ENCODE results near the gene DHCR24. TPM values are rescaled to one million over a fixed set of nuclear protein-coding genes. Genes with fewer than 3 reads are reported as not detected.

DHCR24 gene
- total RNA-seq, 1 experiment from 2014 or later = 121 TPM

- DNase-seq (ENCODE audit: low read depth) = no peak
Measured at GRCh38 chr1:54816130-54816529, 70.9 kb downstream of the DHCR24 start.

DNA sequence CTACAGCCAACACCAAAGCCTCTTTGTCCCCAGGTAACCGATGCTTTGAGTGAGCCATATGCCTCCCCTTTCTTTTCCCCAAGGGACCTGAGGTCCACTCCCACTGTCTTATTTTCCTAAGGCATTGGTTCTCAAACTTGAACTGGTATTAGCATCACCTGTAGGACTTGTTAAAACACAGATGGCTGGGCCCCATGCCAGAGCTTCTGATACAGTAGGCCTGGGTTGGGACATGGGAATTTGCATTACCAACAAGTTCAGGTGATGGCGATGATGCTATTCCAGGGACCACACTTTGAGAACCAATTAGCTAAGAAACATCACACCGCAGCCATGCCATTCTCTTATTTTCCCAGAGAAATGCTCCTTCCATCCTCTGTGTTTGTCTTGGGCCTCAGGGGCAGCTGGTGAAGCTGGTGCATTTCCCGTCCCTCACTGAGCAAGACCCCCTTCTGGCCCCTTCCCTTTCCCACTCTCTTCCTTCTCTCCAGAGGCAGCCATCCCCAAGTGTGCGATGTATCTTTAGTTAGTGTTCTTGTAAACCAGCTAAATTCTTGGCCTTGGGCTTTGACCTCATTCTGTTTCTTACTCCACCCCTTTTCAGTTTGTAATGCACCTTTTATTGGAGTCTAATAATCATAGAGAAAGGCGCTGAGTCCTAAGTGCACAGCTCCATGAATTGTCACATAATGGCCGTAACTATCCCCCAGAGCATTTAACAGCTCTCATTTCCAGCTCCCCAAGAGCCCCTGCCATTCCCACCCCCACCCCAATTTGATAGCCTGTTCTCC lies 71.7 kb downstream of the DHCR24 start:
- DNase-seq (ENCODE audit: low read depth) = no peak

DNA sequence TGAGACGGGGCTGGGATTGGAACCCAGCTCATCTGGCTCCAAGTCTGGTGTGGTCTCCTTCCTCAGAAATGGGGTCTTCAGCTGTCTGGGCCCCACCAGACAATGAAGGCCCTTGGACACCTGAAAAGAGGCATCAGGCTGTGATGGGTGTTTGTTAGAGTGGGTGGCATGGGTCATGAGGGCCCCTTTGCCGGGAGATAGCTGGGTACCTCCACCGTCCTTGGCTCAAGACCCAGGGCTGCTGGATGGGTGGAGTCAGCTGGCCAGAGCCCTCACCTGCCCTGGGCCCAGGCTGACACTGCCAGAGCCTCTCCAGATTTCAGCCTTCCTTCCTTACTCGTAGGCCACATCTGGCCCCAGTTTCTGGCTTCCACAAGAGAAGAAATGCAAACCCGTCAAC lies 72.4 kb downstream of the DHCR24 start:
- no peak for DNase-seq (ENCODE audit: low read depth)

DNA sequence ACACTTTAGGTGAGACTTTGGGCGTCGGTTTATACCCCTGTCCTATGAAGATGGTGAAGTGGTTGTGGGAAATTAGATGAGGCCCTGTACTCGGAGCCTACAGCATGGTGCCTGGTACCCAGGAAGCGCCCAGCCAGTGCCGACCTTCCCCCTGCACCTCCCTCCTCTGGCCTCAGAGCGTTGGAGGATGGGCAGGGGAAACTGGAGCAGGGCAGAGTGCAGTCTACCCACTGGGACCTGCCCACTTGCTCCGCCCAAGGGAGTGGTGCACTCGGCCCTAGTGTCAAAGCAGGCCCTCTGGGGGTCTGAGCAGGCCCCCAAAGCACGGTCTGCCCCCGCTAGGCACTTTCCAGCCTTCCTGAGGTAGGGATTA lies 72.9 kb downstream of the DHCR24 start:
- DNase-seq (ENCODE audit: low read depth) = no peak

GRCh38 chr1:54813485-54814125 lies 73.4 kb downstream of the DHCR24 start:
- no peak for DNase-seq (ENCODE audit: low read depth)

GRCh38 chr1:54812801-54813484 lies 74.1 kb downstream of the DHCR24 start:
- DNase-seq (ENCODE audit: low read depth) = no peak

GRCh38 chr1:54811739-54812655 lies 75.0 kb downstream of the DHCR24 start:
- DNase-seq (ENCODE audit: low read depth) = no peak

- DNase-seq (ENCODE audit: low read depth) = no peak
Measured at GRCh38 chr1:54811066-54811465, 75.9 kb downstream of the DHCR24 start.

GRCh38 chr1:54810153-54810942 lies 76.6 kb downstream of the DHCR24 start:
- peak; percentile 68 for DNase-seq (ENCODE audit: low read depth)

DNA sequence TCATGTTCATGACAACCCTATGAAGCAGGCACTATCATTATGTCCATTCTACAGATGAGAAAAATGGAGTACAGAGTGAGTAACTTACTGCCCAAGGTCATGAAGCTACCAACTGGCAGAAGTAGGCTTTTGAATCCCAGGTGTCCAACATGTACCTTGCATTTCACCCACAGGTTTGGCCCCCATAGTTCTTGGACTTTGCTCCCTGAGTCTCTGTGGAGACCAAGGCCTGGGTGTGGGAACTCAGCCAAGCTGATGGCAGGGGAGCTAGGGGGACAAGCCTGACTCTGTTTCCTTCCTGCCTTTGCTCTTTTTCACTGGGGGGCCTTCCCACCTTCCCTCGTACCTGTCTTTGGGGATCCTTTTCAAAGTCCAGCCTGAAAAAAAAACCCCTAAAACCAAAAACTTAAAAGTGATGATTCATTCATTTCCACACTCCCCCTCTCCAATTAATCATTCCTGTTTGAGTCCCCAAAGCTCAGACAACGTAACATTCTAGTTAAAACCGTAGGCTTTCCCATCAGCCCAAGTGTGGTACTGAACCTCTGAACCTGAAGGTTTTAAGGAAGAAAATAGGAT lies 77.4 kb downstream of the DHCR24 start:
- no peak for DNase-seq (ENCODE audit: low read depth)

GRCh38 chr1:54808443-54809207 lies 78.4 kb downstream of the DHCR24 start:
- DNase-seq (ENCODE audit: low read depth) = no peak

DNA sequence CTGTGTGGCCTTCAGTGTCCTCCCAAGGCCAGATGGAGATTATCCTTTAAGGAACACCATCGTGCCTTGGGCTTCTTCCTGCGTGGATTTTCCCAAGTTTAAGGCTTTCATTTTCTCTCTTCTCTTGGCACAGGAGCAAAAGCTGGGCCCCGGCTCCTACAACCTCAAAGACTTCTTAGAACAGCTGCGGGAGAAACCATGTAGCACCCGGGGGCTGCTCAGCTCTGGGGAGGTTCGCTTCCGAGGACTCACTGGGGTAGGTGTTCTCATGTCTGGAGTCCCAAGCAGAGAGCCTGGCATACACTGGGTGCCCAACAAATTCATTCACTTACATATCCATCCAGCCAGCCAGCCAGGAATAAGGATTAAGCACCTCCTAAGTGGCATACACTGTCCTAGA lies 79.2 kb downstream of the DHCR24 start:
- no peak for DNase-seq (ENCODE audit: low read depth)

DNA sequence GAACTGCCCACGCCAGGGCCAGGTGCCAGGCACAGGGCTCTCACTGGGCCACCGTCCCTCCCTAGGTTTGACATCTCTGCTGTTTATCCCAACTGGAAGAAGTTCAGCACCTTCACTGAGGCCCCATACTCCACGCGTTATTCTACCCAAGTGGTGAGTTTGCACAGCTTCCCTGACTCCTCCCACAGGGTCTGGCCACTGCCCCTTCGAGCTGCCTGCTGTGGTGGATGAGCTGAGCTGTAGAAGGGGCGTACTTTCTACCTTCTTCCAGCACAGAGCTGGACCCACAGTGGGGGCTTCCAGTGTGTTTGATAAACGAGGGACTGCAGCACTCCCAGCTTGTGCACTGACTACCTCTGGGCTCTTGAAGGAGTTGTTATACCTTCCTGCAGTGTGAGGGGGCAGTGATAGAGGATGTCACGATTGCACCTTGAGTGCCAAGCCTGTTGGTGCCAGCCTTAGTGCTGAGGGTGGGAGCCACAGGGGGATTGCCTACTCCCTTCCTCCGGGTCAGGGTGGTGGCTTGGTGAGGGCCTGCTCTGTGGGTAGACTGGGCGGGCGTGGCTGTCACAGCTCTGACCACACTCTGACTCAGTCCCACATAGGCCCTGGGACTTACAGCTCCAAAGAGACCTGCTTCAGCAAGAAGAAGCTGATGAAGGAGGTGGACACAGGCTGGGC lies 79.9 kb downstream of the DHCR24 start:
- DNase-seq (ENCODE audit: low read depth) = peak; percentile 68

DNA sequence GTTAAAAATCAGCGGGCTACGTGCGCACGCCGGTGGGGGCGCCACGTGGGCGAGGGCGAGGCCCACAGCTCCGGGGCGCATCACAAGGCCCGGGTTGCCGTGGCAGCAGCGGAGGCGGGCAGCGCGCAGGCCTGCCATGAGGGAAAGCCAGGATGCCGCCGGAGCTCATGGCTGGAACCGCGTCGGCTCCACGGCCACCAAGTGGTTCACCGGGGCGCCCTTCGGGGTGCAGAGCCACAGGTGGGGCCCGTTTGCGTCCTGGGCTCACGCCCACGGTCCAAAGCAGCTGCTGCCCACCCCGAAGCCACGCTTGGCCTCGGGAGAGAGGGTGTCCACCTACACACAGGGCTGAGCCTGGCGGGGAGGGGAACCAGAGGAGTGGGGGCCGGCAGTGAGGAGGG lies 81.0 kb downstream of the DHCR24 start:
- DNase-seq (ENCODE audit: low read depth) = no peak

DNA sequence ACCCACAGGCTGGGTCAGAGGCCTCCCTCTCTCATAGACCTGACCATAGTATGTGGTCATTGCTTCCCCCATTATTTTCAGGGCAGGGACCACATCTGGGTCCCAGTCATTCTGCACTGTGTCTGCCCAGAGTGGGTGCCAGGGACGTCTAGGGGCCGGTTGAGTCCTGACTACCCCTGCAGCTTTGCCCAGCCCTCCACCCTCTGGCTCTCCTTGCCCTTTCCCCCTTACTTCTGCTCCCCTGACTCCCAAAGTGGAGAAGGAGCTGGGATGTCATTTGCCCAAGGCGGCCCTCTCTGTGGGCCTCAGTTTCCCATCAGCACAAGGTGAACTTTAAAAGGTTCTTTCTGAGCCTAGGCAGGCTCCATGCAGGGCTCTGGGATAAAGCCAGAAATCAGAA lies 81.5 kb downstream of the DHCR24 start:
- no peak for DNase-seq (ENCODE audit: low read depth)

DNA sequence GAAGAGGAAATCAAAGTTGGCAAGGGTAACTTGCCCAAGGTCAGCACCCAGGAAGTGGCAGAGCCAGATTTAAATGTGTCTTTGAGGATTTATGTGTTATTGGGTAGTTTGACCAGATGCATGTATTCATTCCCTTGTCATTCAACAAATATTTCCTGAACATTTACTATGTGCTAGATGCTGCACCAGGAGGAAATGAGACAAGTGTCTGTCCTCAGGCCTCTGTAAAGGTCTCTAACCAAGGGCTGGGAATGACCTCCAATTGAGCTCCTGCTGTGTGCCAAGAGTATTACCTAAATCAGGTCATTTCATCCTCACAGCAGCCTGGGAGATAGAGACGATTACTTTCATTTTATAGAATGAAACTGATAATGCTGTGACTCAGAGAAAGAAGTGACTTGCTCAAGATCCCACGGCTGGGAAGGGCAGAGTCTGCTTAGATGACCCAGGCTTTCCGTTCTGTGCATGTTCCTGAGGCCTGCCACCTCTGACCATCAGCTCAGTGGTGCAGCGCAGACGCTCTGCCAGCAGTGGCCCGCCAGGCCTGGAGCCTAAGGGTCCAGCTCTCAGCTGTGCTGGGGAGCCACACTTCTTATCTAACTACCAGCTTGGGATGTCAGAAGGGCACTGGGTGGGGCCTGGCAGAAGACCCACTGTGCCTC lies 82.4 kb downstream of the DHCR24 start:
- no peak for DNase-seq (ENCODE audit: low read depth)

GRCh38 chr1:54803761-54804470 lies 83.1 kb downstream of the DHCR24 start:
- no peak for DNase-seq (ENCODE audit: low read depth)

All from Daoy (cell line).